GM18951 (cell line): Measurements from ENCODE around the gene FBN1.

ENCODE experiments used
- POLR2A ChIP-seq: IDR thresholded peaks from 4 replicates; pipeline ENCODE4 v1.6.1; 2011; ENCODE audit warnings: mild to moderate bottlenecking; ENCODE audit not compliant: insufficient read length, insufficient read depth; ENCODE audit errors: extremely low read depth
- in situ Hi-C: fragments of 300-500 bp; cut with MboI; formaldehyde crosslinking; loops from one replicate; pipeline ENCODE4 v1.12.0; 2022; ENCODE audit warnings: low sequenced_read_pairs, mixed read lengths, inconsistent platforms; ENCODE audit not compliant: unreplicated experiment

The FBN1 gene

GRCh38 chr15:48602358-48603122 lies 43.0 kb downstream of the FBN1 start:
- TF ChIP-seq POLR2A = no peak
- in situ Hi-C loops = no loop called here

- in situ Hi-C loops = no loop called here
- no peak for TF ChIP-seq POLR2A
Observed at GRCh38 chr15:48601095-48601494, 44.4 kb downstream of the FBN1 start.

GRCh38 chr15:48596841-48597240 lies 48.7 kb downstream of the FBN1 start:
- in situ Hi-C loops = no loop called here
- TF ChIP-seq POLR2A = no peak

- TF ChIP-seq POLR2A = no peak
- in situ Hi-C loops = no loop called here
Observed at GRCh38 chr15:48596415-48596814, 49.1 kb downstream of the FBN1 start.

- in situ Hi-C loops = no loop called here
- TF ChIP-seq POLR2A = no peak
Observed at GRCh38 chr15:48595981-48596380, 49.5 kb downstream of the FBN1 start.

- in situ Hi-C loops = no loop called here
- TF ChIP-seq POLR2A = no peak
Observed at GRCh38 chr15:48592933-48593332, 52.6 kb downstream of the FBN1 start.

- in situ Hi-C loops = no loop called here
- no peak for TF ChIP-seq POLR2A
Observed at GRCh38 chr15:48592221-48592731, 53.2 kb downstream of the FBN1 start.

GRCh38 chr15:48590723-48591122 lies 54.8 kb downstream of the FBN1 start:
- no peak for TF ChIP-seq POLR2A

GRCh38 chr15:48584812-48585563 lies 60.5 kb downstream of the FBN1 start:
- no peak for TF ChIP-seq POLR2A
- in situ Hi-C loops = no loop called here

More at GRCh38 chr15:48590723-48591122, 54.8 kb downstream of the FBN1 start:
- in situ Hi-C loops = no loop called here

GRCh38 chr15:48584090-48584811 lies 61.3 kb downstream of the FBN1 start:
- no peak for TF ChIP-seq POLR2A
- in situ Hi-C loops = no loop called here

- no peak for TF ChIP-seq POLR2A
- in situ Hi-C loops = no loop called here
Observed at GRCh38 chr15:48582452-48583247, 62.9 kb downstream of the FBN1 start.

GRCh38 chr15:48581219-48581618 lies 64.3 kb downstream of the FBN1 start:
- in situ Hi-C loops = no loop called here
- no peak for TF ChIP-seq POLR2A
